Central memory CD4-positive, alpha-beta T cell (primary cell): Measurements from ENCODE around the gene ANXA4.

Experiments
- DNase-seq: peaks from one replicate; pipeline ENCODE4 v3.0.0; 2022

The ANXA4 gene

GRCh38 chr2:69848186-69848790 lies 106.4 kb downstream of the ANXA4 start:
- no peak for DNase-seq

DNA sequence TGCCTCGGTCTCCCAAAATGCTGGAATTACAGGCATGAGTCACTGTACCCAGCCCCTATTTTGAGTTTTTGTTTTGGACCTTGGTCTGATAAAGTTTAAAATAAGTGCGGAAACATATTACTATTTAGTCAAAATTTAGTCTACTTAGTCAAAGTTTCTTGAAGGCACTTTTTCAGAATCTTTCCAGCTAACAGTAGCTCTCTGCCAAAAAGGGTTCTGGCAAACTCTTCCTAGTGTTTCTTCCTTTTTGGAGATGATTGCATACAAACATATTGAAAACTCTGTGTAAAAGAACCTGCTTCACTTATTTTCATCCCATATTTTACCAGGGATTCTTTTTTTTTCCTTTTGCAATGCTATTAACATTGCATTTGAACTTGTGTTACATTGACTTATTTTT lies 116.3 kb downstream of the ANXA4 start:
- DNase-seq = no peak

DNA sequence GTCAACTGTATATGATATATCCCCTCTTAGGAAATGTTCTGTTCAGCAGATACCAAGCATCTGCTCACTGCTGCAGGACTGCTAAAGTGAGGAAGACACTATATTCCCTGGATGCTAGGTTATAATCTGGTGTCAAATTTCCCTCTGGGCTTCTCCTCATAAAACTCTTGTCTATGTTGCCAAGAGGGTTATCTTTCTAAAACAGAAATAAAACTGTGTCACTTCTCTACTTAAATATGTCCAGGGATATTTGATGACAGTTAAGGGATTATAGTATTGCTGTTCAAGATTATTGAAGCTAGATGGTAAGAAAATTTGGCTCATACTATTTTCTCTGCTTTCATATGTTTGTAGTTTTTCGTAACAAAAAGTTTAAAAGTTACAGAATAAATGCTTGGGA lies 121.4 kb downstream of the ANXA4 start:
- DNase-seq = no peak
